ENCODE data around the gene RBM39.
A peak's percentile ranks its signal among the peaks of the same experiment; 100 is the strongest.
"Not testable (repeated sequence)": the region's sequence is repeated elsewhere in the genome, so short reads cannot be mapped to it uniquely, and the experiment has no call there.

The RBM39 gene

DNA sequence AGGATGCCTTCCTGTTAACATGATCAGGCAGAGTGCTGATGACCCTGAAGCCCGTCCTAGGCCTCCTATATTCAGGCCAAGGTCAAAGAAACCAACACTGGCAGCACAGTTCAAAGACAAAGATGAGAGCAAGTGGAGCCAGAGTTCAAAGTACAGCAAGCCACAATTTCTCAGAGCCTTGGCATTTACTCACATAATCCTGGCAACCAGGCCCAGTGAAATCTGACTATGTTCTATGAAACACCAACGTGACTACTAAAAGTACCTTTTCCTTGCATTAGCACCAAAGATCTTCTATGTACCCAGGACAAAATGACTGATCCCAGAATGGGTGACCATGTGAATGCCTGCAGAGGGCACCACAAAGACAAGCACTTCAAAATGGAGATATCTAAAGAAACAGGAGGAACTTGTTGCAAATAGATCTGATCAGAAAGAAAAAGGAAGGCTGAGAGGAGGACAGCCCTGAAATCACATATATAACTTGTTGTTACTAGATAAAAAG, 46.8 kb downstream of the RBM39 start:
- intact Hi-C loops (cut with DNase I): loop anchor here (10.0 kb wide), 1 partner anchor 190 kb away; no protein-coding TSS in a partner anchor
- no peak for DNase-seq

DNA sequence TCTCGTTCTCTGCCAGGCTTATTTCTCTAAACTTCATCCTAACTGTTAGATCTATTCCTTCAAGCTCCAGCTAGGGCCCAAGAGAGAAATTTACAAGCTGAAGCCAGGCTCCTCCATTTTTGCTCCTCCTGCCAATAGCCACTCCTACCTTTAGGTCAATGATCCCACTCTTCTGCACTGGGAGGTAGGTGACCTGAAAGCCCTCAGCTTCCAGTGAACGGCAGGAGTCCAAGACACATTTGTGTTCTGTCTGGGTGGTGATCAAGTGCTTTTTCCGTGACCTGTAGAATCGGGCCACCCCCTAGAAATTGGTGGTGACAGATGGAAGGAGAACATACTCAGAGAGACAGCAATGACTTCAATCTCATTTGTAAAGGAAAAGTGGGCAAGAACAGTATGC, 51.8 kb downstream of the RBM39 start:
- DNase-seq: no peak
- intact Hi-C loops (cut with DNase I): loop anchor here (10.0 kb wide), 1 partner anchor 195 kb away; no protein-coding TSS in a partner anchor

- DNase-seq: peak in 4 of 10 donors; percentile 11 to 85 (median 54)
- intact Hi-C loops (cut with DNase I): not testable (repeated sequence)
Measured at GRCh38 chr20:35686872-35687271, 55.2 kb downstream of the RBM39 start.

DNA sequence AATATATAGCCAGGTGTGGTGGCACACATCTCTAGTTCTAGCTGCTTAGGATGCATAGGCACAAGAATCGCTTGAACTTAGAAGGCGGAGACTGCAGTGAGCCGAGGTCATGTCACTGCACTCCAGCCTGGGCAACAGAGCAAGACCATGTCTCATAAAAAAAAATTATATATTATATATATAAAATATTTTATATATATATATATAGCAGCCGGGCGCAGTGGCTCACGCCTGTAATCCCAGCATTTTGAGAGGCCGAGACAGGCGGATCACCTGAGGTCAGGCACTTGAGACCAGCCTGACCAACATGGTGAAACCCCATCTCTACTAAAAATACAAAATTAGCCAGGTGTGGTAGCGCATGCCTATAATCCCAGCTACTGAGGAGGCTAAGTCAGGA, 56.7 kb downstream of the RBM39 start:
- intact Hi-C loops (cut with DNase I): not testable (repeated sequence)
- peak in 1 of 10 donors; percentile 32 for DNase-seq

- DNase-seq: no peak
- intact Hi-C loops (cut with DNase I): no loop called here
Measured at GRCh38 chr20:35681960-35682359, 60.1 kb downstream of the RBM39 start.

DNA sequence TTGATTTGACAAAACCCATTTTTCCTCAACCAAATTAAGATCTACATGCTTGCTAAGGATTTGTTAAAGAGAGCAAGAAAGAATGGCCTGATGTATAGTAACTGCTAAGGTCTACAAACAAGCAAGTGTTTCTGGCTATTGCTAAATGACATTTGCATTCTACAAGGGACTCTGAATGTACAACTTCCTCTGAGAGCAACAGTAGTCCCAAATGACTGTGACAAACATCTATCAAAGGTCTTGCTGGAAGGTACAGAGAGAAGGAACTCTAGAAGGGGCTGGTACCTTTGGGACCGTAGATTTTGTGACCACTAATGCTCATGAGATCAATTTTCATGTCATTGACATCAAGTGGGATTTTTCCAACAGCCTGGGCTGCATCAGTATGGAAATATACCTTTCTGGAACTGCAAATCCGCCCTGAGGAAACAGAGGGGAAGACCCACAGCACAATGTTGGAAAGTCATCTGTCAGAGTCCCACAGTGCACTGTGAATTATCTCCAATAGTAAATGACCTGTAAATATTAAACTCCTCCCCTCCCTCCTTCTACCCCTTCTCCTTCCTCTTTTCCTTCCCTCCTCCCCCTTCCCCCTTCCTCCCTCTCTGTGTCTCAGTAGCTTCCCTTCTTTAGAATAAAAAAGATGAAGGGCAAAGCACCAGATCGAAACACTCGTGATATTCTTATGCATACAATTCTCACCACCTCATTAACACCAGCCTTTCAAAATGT, 61.4 kb downstream of the RBM39 start:
- no peak for DNase-seq
- intact Hi-C loops (cut with DNase I): no loop called here

GRCh38 chr20:35674921-35675320, 67.1 kb downstream of the RBM39 start:
- intact Hi-C loops (cut with DNase I): no loop called here
- peak in 1 of 10 donors; percentile 59 for DNase-seq

DNA sequence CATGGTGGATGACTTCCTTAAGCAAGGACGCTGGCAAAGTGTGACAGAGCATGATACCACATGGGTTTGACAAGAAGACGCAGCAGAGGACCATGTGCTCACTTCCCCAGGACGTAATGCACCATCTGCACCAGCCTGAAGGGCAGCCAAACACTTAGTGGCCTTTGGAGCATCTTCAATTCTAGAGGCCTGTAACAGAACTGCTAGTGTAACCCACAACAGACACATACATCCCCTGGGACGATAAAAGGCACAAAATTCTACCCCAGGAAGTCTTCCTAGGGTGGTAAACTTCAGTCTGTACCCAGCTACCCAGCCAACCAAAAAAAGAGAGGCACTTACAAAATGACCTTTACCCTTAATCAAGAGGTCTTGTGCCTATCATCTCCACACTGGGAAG, 68.2 kb downstream of the RBM39 start:
- no peak for DNase-seq
- intact Hi-C loops (cut with DNase I): no loop called here

DNA sequence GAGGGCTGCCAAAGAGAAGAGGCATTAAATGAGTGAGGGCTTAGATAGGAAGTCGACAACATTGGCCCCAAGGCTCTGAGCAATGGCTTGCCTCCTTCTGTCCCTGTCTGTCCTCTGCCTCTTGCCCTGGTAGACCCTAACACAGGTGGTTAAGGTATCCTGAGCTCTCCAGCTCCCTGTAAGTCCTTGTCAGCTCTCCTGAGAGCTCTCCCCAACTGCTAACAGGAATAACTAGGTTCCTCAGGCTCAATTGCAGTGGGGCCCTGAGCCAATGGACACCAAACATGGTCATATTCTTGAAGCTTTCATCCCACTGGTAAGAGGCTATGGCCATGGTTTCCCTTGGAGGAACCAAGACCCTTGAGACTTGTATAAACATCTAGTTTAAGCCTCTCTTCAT, 72.4 kb downstream of the RBM39 start:
- no peak for DNase-seq
- intact Hi-C loops (cut with DNase I): no loop called here

DNA sequence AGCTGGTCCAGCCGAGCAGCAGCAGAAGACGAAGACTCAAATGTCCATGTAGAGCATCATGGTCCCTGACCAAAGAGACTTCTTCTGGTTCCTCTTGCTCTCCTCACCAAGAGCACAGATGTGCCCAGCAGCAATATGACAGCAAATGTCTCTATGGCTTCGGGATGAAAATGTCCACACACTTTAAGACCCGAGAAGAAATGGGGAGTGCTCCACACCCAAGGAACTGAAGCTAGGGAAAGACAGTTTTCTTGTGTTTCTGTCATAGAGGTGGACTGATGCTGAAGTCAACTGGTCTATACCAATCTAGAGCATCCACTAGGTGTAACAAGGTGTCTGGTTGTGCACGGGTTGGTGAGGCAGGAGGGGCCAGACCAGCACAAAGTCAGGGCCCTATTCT, 72.8 kb downstream of the RBM39 start:
- intact Hi-C loops (cut with DNase I): no loop called here
- no peak for DNase-seq

- intact Hi-C loops (cut with DNase I): no loop called here
- no peak for DNase-seq
Measured at GRCh38 chr20:35665949-35666288, 76.1 kb downstream of the RBM39 start.

DNA sequence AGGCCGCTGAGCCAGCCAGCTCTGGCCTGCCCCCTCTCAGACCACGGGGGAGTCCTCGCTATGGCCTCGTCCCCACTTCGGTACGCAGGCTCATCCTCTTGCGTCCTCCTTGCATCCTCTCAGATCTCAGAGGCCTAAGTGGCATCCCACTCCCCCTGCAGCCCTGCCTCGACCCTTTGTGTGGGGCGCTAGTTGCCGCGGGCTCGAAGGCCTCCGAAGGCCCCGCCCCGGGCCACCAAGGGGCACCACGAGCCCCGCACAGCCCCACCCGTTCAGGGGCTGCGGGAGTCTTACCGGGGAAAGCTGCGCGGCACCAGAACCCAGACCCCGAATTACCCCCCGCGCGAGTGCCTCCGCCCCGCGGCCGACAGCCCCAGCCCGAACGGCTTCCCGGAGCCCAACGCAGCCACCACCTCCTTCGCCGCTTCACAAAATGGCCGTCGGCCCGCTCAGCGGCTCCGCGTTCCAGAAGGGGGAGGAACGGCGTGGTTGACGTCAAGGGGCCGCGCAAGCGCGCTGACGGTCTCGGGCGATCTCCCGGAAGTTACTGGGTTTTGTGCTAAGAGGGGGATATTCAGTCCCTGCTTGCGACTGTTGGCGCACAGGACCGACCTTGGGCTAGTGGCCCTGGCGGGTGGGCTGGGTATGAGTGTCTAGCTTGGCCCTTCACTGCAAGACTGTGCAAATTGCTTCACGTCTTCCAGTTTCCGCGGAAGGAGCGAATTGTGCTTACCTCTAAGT, 77.4 kb downstream of the RBM39 start, which contains the start of the genes CPNE1 and RBM12:
CPNE1 (minus strand) TSS at position 435 of the 741 bp plus-strand sequence. CDS start 31,977 bp downstream, outside the sequence.
RBM12 (minus strand) TSS at position 435 of the 741 bp plus-strand sequence. CDS start 9,578 bp downstream, outside the sequence.
- DNase-seq: peak; percentile 90 to 99 (median 93)
- intact Hi-C loops (cut with DNase I): loop anchor here (5.0 kb wide), 2 partner anchors 47 to 122 kb away; partner anchors contain the start of genes ERGIC3 and SPAG4

GRCh38 chr20:35663516-35664465, 78.3 kb downstream of the RBM39 start:
- intact Hi-C loops (cut with DNase I): loop anchor here (5.0 kb wide), 2 partner anchors 46 to 121 kb away; partner anchors contain the start of genes ERGIC3 and SPAG4
- DNase-seq: peak in 3 of 10 donors; percentile 15 to 28 (median 27)

- DNase-seq: no peak
- intact Hi-C loops (cut with DNase I): loop anchor here (5.0 kb wide), 2 partner anchors 45 to 120 kb away; partner anchors contain the start of genes ERGIC3 and SPAG4
Measured at GRCh38 chr20:35662551-35662950, 79.5 kb downstream of the RBM39 start.

DNA sequence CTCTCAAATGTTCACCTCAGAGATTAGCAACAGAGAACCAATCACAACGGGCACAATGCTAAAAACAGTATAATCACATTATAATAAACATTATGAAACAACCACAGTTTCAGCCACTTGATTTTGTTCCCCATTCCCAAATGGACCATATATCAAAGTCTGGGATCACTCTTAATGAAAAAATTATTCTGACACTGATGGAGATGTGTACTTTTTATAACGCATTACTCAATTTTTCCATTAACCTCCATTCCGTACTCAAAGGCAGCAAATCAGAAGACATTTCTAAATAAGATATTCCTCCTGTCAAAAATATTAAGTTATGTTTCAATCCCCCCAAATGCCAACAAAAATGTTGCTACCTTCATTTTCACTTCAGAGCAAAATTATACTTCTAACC, 80.2 kb downstream of the RBM39 start:
- DNase-seq: no peak
- intact Hi-C loops (cut with DNase I): loop anchor here (5.0 kb wide), 2 partner anchors 45 to 120 kb away; partner anchors contain the start of genes ERGIC3 and SPAG4

DNA sequence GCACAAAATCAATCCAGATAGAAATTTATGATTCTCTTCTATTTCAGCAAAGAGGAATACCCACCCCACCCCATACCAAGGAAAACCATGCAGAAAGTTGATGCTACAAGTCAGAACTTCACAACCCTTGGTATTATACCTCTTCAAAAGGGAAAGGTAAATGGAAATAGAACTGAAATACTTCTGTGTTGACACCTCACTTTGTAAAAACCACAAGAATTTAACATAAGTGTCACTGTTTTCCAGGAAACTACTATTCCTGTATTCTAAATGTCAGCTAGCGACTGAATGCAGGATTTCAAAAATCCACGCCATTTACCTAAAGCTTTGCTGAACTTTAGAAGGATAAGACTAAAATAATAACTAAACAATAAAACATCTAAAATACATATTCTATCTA, 81.0 kb downstream of the RBM39 start:
- intact Hi-C loops (cut with DNase I): loop anchor here (5.0 kb wide), 2 partner anchors 44 to 119 kb away; partner anchors contain the start of genes ERGIC3 and SPAG4

DNA sequence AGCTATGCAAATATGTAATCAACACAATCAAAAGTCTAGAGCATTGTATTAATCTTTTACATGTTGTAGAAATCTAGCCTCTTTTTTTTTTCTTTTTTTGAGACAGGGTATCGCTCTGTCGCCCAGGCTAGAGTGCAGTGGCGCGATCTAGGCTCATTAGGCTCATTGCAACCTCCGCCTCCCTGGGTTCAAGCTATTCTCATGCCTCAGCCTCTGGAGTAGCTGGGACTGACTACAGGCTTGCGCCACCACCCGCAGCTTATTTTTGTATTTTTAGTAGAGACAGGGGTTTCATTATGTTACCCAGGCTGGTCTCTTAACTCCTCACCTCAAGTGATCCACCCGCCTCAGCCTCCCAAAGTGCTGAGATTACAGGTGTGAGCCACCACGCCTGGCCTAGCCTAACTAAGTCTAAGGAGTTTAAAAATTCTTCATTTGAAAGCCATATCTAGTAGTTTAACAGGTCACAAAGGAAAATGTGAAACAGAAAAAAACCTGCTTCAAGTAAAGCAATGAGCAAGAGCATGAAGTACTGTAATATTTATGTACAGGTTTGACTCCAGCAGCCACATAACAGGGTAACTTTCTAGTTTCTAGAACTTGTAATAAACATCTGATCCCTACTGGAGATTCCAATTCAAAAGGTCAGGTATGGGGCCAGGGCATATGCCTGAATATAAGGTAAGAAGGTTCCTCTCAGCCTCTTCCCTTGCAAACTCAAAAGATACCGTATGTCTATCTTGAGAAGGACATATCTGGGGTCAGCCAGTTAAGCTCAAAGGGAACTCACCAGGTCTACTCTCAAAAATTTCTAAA, 81.7 kb downstream of the RBM39 start:
- DNase-seq: no peak
- intact Hi-C loops (cut with DNase I): loop anchor here (5.0 kb wide), 2 partner anchors 43 to 118 kb away; partner anchors contain the start of genes ERGIC3 and SPAG4

More for the DNA sequence above, 81.0 kb downstream of the RBM39 start:
- no peak for DNase-seq

GRCh38 chr20:35657271-35657670, 84.8 kb downstream of the RBM39 start:
- intact Hi-C loops (cut with DNase I): no loop called here
- no peak for DNase-seq

DNA sequence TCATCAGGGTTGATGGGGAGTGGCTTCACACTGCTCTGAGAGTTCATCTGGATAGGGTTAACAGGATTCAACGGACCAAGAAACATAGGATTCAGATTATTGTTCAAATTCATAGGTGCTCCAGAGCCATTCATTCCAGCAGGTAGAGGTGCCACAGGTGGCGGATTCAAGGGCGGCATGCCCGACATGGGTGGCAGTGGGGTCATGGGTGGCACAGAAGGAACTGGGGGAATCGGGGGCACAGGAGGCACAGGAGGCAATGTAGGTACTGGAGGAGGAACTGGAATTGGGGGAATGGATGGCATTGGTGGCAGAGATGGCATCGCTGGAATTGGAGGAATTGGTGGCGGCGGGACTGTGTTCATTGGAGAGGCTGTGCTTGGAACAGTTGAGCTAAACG, 87.6 kb downstream of the RBM39 start:
- intact Hi-C loops (cut with DNase I): no loop called here

More for the DNA sequence above, 87.6 kb downstream of the RBM39 start:
- DNase-seq: no peak
